Thyroid gland (tissue), 4 donors: Measurements from ENCODE around the gene KCNIP3.

Source experiments
- POLR2A ChIP-seq, 2 donors: fragments of 450-650 bp; IDR thresholded peaks; one replicate each; pipeline ENCODE4 v1.6.1; 2017; ENCODE audit warnings: antibody characterized with exemption in 2 of 2, mild to moderate bottlenecking in 2 of 2, moderate library complexity in 1 of 2
- TF ChIP-seq, protein P1 (sequence below), 6 experiments: fragments of 200-600 bp in 3 of 6; fragments of 450-650 bp in 3 of 6; sonication (generic) in 3 of 6; IDR thresholded peaks; one replicate each; pipeline ENCODE4 v1.5.1; 2016 to 2019; ENCODE audit warnings: antibody characterized with exemption in 6 of 6, mild to moderate bottlenecking in 2 of 6, inconsistent platforms in 1 of 6, moderate library complexity in 1 of 6

DNA sequence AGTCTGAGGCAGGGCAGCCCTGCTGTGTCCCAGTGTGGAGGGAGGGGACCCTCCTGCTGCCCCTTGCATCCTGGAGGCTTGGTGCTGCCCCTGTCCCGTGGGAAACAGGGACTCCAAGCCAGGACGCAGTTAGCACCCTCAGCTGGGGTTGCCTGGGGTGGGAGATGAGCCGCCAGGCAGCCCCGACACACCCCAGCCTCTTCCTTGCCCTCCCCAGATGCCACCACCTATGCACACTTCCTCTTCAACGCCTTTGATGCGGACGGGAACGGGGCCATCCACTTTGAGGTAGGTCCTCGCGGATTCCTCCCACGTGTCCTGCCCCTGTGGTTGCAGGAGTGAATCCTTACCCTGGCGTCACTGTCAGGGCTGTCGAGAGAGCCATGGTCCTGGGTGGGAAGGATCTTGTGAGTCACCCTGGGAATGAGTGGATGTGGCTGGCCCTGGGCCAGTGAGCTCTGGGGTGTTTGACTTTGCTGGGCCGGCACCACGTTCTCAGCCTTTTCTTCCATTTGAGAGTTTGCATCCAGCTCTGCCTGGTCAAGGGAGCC is 77.8 kb downstream of the KCNIP3 start:
- no peak for TF ChIP-seq POLR2A (IDR thresholded peaks at IDR 0.05)
- TF ChIP-seq, protein P1, sequence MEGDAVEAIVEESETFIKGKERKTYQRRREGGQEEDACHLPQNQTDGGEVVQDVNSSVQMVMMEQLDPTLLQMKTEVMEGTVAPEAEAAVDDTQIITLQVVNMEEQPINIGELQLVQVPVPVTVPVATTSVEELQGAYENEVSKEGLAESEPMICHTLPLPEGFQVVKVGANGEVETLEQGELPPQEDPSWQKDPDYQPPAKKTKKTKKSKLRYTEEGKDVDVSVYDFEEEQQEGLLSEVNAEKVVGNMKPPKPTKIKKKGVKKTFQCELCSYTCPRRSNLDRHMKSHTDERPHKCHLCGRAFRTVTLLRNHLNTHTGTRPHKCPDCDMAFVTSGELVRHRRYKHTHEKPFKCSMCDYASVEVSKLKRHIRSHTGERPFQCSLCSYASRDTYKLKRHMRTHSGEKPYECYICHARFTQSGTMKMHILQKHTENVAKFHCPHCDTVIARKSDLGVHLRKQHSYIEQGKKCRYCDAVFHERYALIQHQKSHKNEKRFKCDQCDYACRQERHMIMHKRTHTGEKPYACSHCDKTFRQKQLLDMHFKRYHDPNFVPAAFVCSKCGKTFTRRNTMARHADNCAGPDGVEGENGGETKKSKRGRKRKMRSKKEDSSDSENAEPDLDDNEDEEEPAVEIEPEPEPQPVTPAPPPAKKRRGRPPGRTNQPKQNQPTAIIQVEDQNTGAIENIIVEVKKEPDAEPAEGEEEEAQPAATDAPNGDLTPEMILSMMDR (IDR thresholded peaks at IDR 0.05), result no peak
